Measurements from ENCODE around the gene MAPKAPK2. TPM values are rescaled to one million over a fixed set of nuclear protein-coding genes. Genes with fewer than 3 reads are reported as not detected.

MAPKAPK2 gene
- total RNA-seq, 1 donor from 2014 or later: 93.8 TPM

DNA sequence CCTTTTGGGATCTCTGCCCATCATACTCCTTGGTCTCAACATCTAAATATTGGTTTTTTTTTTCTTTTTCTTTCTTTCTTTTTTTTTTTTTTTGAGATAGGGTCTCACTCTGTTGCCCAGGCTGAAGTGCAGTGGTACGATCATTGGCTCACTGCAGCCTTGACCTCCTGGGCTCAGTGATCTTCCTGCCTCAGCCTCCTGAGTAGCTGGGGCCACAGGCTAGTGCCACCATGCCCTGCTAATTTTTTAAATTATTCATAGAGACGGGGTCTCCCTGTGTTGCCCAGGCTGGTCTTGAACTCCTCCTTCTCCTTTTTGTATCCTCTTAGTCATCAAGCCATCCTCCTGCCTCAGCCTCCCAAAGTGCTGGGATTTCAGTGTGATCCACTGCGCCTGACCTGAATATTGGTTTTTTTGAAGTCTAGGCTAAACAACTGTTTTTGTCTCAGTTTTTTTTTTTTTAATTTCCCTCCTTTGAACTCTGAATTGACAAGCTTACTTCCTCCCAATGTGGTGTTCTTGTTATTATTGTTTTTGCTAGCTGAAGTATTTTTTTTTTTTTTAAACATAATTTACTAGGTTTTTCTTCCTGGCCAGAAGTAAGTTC is 30.9 kb downstream of the MAPKAPK2 start:
- DNase-seq: no peak
- H3K4me1 Mint-ChIP-seq (ENCODE audit: low read depth, unreplicated experiment): peaks cover 41% of the 10 kb centered on the region
- no peak for TF ChIP-seq CTCF (IDR thresholded peaks at IDR 0.05; ENCODE audit: partially characterized antibody, unreplicated experiment)
- no peak overlapping the region for H3K4me3 Mint-ChIP-seq (ENCODE audit: unreplicated experiment)
- no peak overlapping the region for H3K27ac Mint-ChIP-seq (ENCODE audit: unreplicated experiment)
- H3K27me3 Mint-ChIP-seq (ENCODE audit: unreplicated experiment): no peaks in the 10 kb centered on the region
- H3K36me3 Mint-ChIP-seq (ENCODE audit: unreplicated experiment): no peaks in the 10 kb centered on the region
- H3K9me3 Mint-ChIP-seq (ENCODE audit: unreplicated experiment): no peaks in the 10 kb centered on the region

GRCh38 chr1:206716159-206716869 is 31.6 kb downstream of the MAPKAPK2 start:
- no peak for TF ChIP-seq CTCF (IDR thresholded peaks at IDR 0.05; ENCODE audit: partially characterized antibody, unreplicated experiment)
- Mint-ChIP-seq H3K9me3 (ENCODE audit: unreplicated experiment) (peaks cover under 1% of the 10 kb centered on the region), H3K4me3 (ENCODE audit: unreplicated experiment) (no peak overlapping the region), H3K36me3 (ENCODE audit: unreplicated experiment) (no peaks in the 10 kb centered on the region), H3K27me3 (ENCODE audit: unreplicated experiment) (peaks cover under 1% of the 10 kb centered on the region), H3K27ac (ENCODE audit: unreplicated experiment) (no peak overlapping the region), H3K4me1 (ENCODE audit: low read depth, unreplicated experiment) (peaks cover 41% of the 10 kb centered on the region)
- no peak for DNase-seq

GRCh38 chr1:206716870-206717673 is 32.4 kb downstream of the MAPKAPK2 start:
- Mint-ChIP-seq H3K4me3 (ENCODE audit: unreplicated experiment) (no peak overlapping the region), H3K27me3 (ENCODE audit: unreplicated experiment) (peaks cover 3% of the 10 kb centered on the region), H3K36me3 (ENCODE audit: unreplicated experiment) (no peaks in the 10 kb centered on the region), H3K9me3 (ENCODE audit: unreplicated experiment) (peaks cover 3% of the 10 kb centered on the region), H3K4me1 (ENCODE audit: low read depth, unreplicated experiment) (peaks cover 39% of the 10 kb centered on the region), H3K27ac (ENCODE audit: unreplicated experiment) (no peak overlapping the region)
- no peak for DNase-seq
- no peak for TF ChIP-seq CTCF (IDR thresholded peaks at IDR 0.05; ENCODE audit: partially characterized antibody, unreplicated experiment)

- DNase-seq: no peak
- TF ChIP-seq CTCF (IDR thresholded peaks at IDR 0.05; ENCODE audit: partially characterized antibody, unreplicated experiment): no peak
- Mint-ChIP-seq H3K9me3 (ENCODE audit: unreplicated experiment) (peaks cover 3% of the 10 kb centered on the region), H3K36me3 (ENCODE audit: unreplicated experiment) (no peaks in the 10 kb centered on the region), H3K27me3 (ENCODE audit: unreplicated experiment) (peaks cover 3% of the 10 kb centered on the region), H3K27ac (ENCODE audit: unreplicated experiment) (no peak overlapping the region), H3K4me3 (ENCODE audit: unreplicated experiment) (no peak overlapping the region), H3K4me1 (ENCODE audit: low read depth, unreplicated experiment) (peaks cover 39% of the 10 kb centered on the region)
Observed at GRCh38 chr1:206717674-206717989, 32.9 kb downstream of the MAPKAPK2 start.

Measured in glutamatergic neuron (in vitro differentiated cells).